ENCODE results near the gene SYCP3. TPM values are rescaled to one million over a fixed set of nuclear protein-coding genes. Genes with fewer than 3 reads are reported as not detected.

SYCP3 gene
- total and polyA plus RNA-seq, 2 of the 13 experiments (the other 11 are each of a cell fraction or from before 2014, with no cell fraction given) = not detected

DNA sequence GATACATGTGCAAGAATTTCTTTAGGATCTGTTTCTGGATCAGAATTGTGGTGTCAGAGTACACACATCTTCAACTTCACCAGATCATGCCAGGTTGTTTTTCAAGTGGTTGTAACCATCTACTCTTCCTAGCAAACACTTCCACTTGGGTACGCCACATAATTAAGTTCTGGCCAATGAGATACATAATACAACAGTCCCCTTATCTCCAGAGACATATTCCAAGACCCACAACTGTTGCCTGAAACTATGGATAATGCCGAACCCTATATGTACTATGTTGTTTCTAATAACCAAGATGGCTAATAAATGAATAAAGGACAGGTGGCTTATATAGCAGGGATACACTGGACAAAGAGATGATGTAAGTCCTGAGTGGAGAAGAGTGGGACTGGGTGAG, 44.3 kb downstream of the SYCP3 start:
- Histone ChIP-seq H3K36me3 (replicated peaks in 1 of 2; ENCODE audit: control insufficient read depth in 1 of 2, insufficient read depth in 2 of 2, low read length in 2 of 2) (no peaks in the 10 kb centered on the region), H3K27ac (ENCODE audit: extremely low read length, insufficient read depth, low read length) (no peak overlapping the region), H3K9ac (ENCODE audit: insufficient read depth, low read depth, low read length) (no peak overlapping the region), H3K4me2 (ENCODE audit: low read depth, low read length) (no peak overlapping the region), H3K4me1 (ENCODE audit: insufficient read depth, low read length) (peaks cover 45% of the 10 kb centered on the region), H3K27me3 (ENCODE audit: control insufficient read depth in 1 of 2, insufficient read depth in 2 of 2, low read length in 2 of 2) (no peaks in the 10 kb centered on the region; a peak in 2 of 5 replicates), H4K20me1 (ENCODE audit: insufficient read depth, low read length) (peaks cover 5% of the 10 kb centered on the region), H2AFZ (ENCODE audit: low read length) (no peak overlapping the region), H3K9me3 (ENCODE audit: low read length) (no peaks in the 10 kb centered on the region), H3K79me2 (ENCODE audit: insufficient read depth, low read length) (peaks cover 29% of the 10 kb centered on the region), H3K4me3 (replicated peaks in 1 of 3; ENCODE audit: insufficient read depth in 1 of 3, low read depth in 2 of 3, low read length in 3 of 3) (no peak overlapping the region)
- intact Hi-C loops (cut with micrococcal nuclease; ENCODE audit: unreplicated experiment) = loop anchor here (5.0 kb wide), 1 partner anchor 78 kb away; no protein-coding TSS in a partner anchor
- POLR2A ChIA-PET = interaction anchor here (1.0 to 1.8 kb wide), 7 partner anchors 12 to 95 kb away, joined by 3 to 5 read pairs (median 4); no protein-coding TSS in a partner anchor
- in situ Hi-C loops (cut with HindIII; ENCODE audit: extremely low pct_ligation_motif_present, low pct_unique_long_range_greater_than_20kb) = loop anchor here (10.0 kb wide), 1 partner anchor 90 kb away; no protein-coding TSS in a partner anchor
- no TSS peak for BruUV-seq (replicated peaks)
- no peak for FAIRE-seq
- CTCF ChIA-PET (ENCODE audit: low intra/inter-chr PET ratio, low total read pairs) = no interaction called here
- WGBS (ENCODE audit: low lambda C conversion rate) = 100% methylated on average over 2 of the region's 2 CpGs
- no peak for ATAC-seq
- TF ChIP-seq, protein P1, sequence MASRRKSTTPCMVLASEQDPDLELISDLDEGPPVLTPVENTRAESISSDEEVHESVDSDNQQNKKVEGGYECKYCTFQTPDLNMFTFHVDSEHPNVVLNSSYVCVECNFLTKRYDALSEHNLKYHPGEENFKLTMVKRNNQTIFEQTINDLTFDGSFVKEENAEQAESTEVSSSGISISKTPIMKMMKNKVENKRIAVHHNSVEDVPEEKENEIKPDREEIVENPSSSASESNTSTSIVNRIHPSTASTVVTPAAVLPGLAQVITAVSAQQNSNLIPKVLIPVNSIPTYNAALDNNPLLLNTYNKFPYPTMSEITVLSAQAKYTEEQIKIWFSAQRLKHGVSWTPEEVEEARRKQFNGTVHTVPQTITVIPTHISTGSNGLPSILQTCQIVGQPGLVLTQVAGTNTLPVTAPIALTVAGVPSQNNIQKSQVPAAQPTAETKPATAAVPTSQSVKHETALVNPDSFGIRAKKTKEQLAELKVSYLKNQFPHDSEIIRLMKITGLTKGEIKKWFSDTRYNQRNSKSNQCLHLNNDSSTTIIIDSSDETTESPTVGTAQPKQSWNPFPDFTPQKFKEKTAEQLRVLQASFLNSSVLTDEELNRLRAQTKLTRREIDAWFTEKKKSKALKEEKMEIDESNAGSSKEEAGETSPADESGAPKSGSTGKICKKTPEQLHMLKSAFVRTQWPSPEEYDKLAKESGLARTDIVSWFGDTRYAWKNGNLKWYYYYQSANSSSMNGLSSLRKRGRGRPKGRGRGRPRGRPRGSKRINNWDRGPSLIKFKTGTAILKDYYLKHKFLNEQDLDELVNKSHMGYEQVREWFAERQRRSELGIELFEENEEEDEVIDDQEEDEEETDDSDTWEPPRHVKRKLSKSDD (CRISPR knock-in tag; IDR thresholded peaks at IDR 0.05; ENCODE audit: low read depth) = no peak
- TF ChIP-seq TCF7 (IDR thresholded peaks at IDR 0.05; ENCODE audit: low read depth) (no peak), ZSCAN21 (CRISPR knock-in tag; IDR thresholded peaks at IDR 0.05; ENCODE audit: borderline replicate concordance) (no peak), ZNF674 (CRISPR knock-in tag; IDR thresholded peaks at IDR 0.05; ENCODE audit: low read depth) (no peak), KDM4B (CRISPR knock-in tag; IDR thresholded peaks at IDR 0.05) (no peak), RELA (CRISPR knock-in tag; IDR thresholded peaks at IDR 0.05) (no peak), SNAPC2 (CRISPR knock-in tag; IDR thresholded peaks at IDR 0.05) (no peak), POLR2AphosphoS2 (IDR thresholded peaks at IDR 0.05; ENCODE audit: low read depth, low read length) (no peak), ZFP82 (CRISPR knock-in tag; IDR thresholded peaks at IDR 0.05; ENCODE audit: borderline replicate concordance) (no peak), ZNF563 (CRISPR knock-in tag; IDR thresholded peaks at IDR 0.05) (no peak), GATAD2A (CRISPR knock-in tag; IDR thresholded peaks at IDR 0.05) (no peak)
- TF ChIP-seq, protein P2, sequence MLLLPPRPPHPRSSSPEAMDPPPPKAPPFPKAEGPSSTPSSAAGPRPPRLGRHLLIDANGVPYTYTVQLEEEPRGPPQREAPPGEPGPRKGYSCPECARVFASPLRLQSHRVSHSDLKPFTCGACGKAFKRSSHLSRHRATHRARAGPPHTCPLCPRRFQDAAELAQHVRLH (CRISPR knock-in tag; IDR thresholded peaks at IDR 0.05; ENCODE audit: borderline replicate concordance, low read depth) = no peak
- no peak for DNase-seq (ENCODE audit: low spot score)
